ENCODE results near the gene C17orf78. TPM values are rescaled to one million over a fixed set of nuclear protein-coding genes. Genes with fewer than 3 reads are reported as not detected.
"Not testable (repeated sequence)": the region's sequence is repeated elsewhere in the genome, so short reads cannot be mapped to it uniquely, and the experiment has no call there.

C17orf78 gene
- total and polyA plus RNA-seq, 2 of the 13 experiments (the other 11 are each of a cell fraction or from before 2014, with no cell fraction given), result not detected

DNA sequence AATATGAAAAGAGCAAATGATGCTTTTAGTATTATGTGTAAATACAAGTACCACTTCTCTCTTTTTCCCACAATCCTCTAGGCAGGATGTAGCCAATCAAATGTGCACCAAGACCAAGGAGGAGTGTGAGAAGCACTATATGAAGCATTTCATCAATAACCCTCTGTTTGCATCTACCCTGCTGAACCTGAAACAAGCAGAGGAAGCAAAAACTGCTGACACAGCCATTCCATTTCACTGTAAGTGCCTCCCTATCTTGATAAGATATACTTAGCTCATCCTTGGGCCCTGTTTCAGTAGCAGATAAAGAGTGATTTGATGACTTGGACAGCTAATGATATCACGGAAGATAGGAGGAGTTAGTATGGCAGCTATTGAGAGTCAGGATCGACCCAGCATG, 64.6 kb downstream of the C17orf78 start:
- DNase-seq (ENCODE audit: low spot score) (no peak), FAIRE-seq (no peak), ATAC-seq (no peak)
- Histone ChIP-seq H4K20me1 (ENCODE audit: insufficient read depth, low read length) (no peaks in the 10 kb centered on the region), H3K4me1 (ENCODE audit: insufficient read depth, low read length) (no peaks in the 10 kb centered on the region), H3K27ac (ENCODE audit: extremely low read length, insufficient read depth, low read length) (no peak overlapping the region), H3K4me3 (replicated peaks in 1 of 3; ENCODE audit: insufficient read depth in 1 of 3, low read depth in 2 of 3, low read length in 3 of 3) (no peak overlapping the region), H3K36me3 (replicated peaks in 1 of 2; ENCODE audit: control insufficient read depth in 1 of 2, insufficient read depth in 2 of 2, low read length in 2 of 2) (peaks cover 8 to 55% of the 10 kb centered on the region in 2 experiments), H3K9me3 (ENCODE audit: low read length) (no peaks in the 10 kb centered on the region), H3K9ac (ENCODE audit: insufficient read depth, low read depth, low read length) (no peak overlapping the region), H2AFZ (ENCODE audit: low read length) (no peak overlapping the region), H3K27me3 (ENCODE audit: control insufficient read depth in 1 of 2, insufficient read depth in 2 of 2, low read length in 2 of 2) (no peaks in the 10 kb centered on the region), H3K4me2 (ENCODE audit: low read depth, low read length) (no peak overlapping the region), H3K79me2 (ENCODE audit: insufficient read depth, low read length) (no peaks in the 10 kb centered on the region)
- TF ChIP-seq POLR2G (IDR thresholded peaks at IDR 0.05; ENCODE audit: low read depth, low read length) (no peak), MAFF (IDR thresholded peaks at IDR 0.05; ENCODE audit: low read depth, low read length) (peak; percentile 96), MAFK (conservative IDR thresholded peaks at IDR 0.05 in 1 of 2, IDR thresholded peaks at IDR 0.05 in 1 of 2; ENCODE audit: low read length in 2 of 2) (peak; percentile 95 to 97)
- WGBS (ENCODE audit: low lambda C conversion rate), result 100% methylated on average over 2 of the region's 2 CpGs
- intact Hi-C loops (cut with micrococcal nuclease; ENCODE audit: unreplicated experiment), result no loop called here
- ChIA-PET POLR2A (no interaction called here), CTCF (ENCODE audit: low intra/inter-chr PET ratio, low total read pairs) (no interaction called here)
- in situ Hi-C loops (cut with HindIII; ENCODE audit: extremely low pct_ligation_motif_present, low pct_unique_long_range_greater_than_20kb), result no loop called here
- BruUV-seq (replicated peaks), result no TSS peak

DNA sequence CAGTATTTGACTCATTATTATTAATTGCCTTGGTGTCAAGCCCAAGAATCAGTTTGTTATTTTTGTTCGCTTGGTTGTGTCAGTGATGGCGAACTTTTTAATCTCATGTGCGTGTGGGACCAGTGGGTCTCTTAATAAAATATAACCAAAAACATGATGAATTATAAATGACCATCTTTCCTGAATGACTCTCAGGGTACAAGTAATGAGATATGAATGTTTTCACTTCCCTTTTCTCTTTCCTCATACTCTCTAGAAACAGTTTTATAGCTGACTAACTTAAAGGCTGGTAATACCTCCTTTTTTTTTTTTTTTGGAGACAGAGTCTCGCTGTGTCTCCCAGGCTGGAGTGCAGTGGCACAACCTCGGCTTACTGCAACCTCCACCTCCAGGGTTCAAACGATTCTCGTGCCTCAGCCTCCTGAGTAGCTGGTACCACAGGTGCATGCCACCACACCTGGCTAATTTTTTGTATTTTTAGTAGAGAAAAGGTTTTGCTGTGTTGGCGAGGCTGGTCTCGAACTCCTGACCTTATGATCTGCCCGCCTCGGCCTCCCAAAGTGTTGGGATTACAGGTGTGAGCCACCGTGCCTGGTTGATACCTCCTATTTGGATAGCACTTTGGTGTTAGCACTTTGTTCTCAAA, 65.7 kb downstream of the C17orf78 start:
- ATAC-seq; H3K79me2 ChIP-seq (ENCODE audit: insufficient read depth, low read length); H4K20me1 ChIP-seq (ENCODE audit: insufficient read depth, low read length); H3K4me2 ChIP-seq (ENCODE audit: low read depth, low read length); H3K4me1 ChIP-seq (ENCODE audit: insufficient read depth, low read length); H3K9ac ChIP-seq (ENCODE audit: insufficient read depth, low read depth, low read length); DNase-seq (ENCODE audit: low spot score); intact Hi-C loops (cut with micrococcal nuclease; ENCODE audit: unreplicated experiment); H3K27me3 ChIP-seq (ENCODE audit: control insufficient read depth in 1 of 2, insufficient read depth in 2 of 2, low read length in 2 of 2); H3K9me3 ChIP-seq (ENCODE audit: low read length); BruUV-seq (replicated peaks); CTCF ChIA-PET (ENCODE audit: low intra/inter-chr PET ratio, low total read pairs); POLR2A ChIA-PET; in situ Hi-C loops (cut with HindIII; ENCODE audit: extremely low pct_ligation_motif_present, low pct_unique_long_range_greater_than_20kb); H3K27ac ChIP-seq (ENCODE audit: extremely low read length, insufficient read depth, low read length); FAIRE-seq; H3K4me3 ChIP-seq (replicated peaks in 1 of 3; ENCODE audit: insufficient read depth in 1 of 3, low read depth in 2 of 3, low read length in 3 of 3); H2AFZ ChIP-seq (ENCODE audit: low read length): not testable (repeated sequence)
- WGBS (ENCODE audit: low lambda C conversion rate), result 95% methylated on average over 12 of the region's 12 CpGs
- H3K36me3 ChIP-seq (replicated peaks in 1 of 2; ENCODE audit: control insufficient read depth in 1 of 2, insufficient read depth in 2 of 2, low read length in 2 of 2), result peaks cover 11 to 60% of the 10 kb centered on the region in 2 experiments

Other genes with a start within 250 kb of the C17orf78 start
- gene ACACA, start 30.9 kb downstream of the C17orf78 start, total RNA-seq (2016; rRNA removed; fragmentation: Illumina TruSeq; extraction: Trizol), result 47.2 and 66.3 TPM in 2 replicates
- 39.2 and 41.7 TPM in 2 replicates for gene ACACA, start 30.9 kb downstream of the C17orf78 start, polyA plus RNA-seq (2011; rRNA removed)
- 13.0 and 14.0 TPM in 2 replicates for gene TADA2A, start 30.9 kb downstream of the C17orf78 start, total RNA-seq (2016; rRNA removed; fragmentation: Illumina TruSeq; extraction: Trizol)
- gene TADA2A, start 30.9 kb downstream of the C17orf78 start, polyA plus RNA-seq (2011; rRNA removed), result 5.8 and 8.0 TPM in 2 replicates
- 33.5 and 44.1 TPM in 2 replicates for gene DUSP14, start 113.9 kb downstream of the C17orf78 start, total RNA-seq (2016; rRNA removed; fragmentation: Illumina TruSeq; extraction: Trizol)
- gene DUSP14, start 113.9 kb downstream of the C17orf78 start, polyA plus RNA-seq (2011; rRNA removed), result 38.6 and 39.8 TPM in 2 replicates
- 8.7 and 15.4 TPM in 2 replicates for gene SYNRG, start 233.4 kb downstream of the C17orf78 start, total RNA-seq (2016; rRNA removed; fragmentation: Illumina TruSeq; extraction: Trizol)
- gene SYNRG, start 233.4 kb downstream of the C17orf78 start, polyA plus RNA-seq (2011; rRNA removed), result 7.3 and 9.3 TPM in 2 replicates